HEK293T (cell line): ENCODE measurements around the gene GRK1.

Source experiments
- BHLHE40 ChIP-seq: fragments of 450-650 bp; IDR thresholded peaks from 2 replicates; pipeline ENCODE4 v1.6.1; 2016; ENCODE audit warnings: mild to moderate bottlenecking, moderate library complexity, borderline replicate concordance
- ELF4 ChIP-seq: fragments of 450-650 bp; IDR thresholded peaks from 2 replicates; pipeline ENCODE4 v1.6.1; 2017; ENCODE audit warnings: antibody characterized with exemption
- HDGF ChIP-seq: fragments of 450-650 bp; IDR thresholded peaks from 2 replicates; pipeline ENCODE4 v1.6.1; 2017; ENCODE audit warnings: antibody characterized with exemption, borderline replicate concordance
- L3MBTL2 ChIP-seq: fragments of 450-650 bp; conservative IDR thresholded peaks from 2 replicates; pipeline ENCODE4 v1.6.1; 2016; ENCODE audit warnings: mild to moderate bottlenecking

DNA sequence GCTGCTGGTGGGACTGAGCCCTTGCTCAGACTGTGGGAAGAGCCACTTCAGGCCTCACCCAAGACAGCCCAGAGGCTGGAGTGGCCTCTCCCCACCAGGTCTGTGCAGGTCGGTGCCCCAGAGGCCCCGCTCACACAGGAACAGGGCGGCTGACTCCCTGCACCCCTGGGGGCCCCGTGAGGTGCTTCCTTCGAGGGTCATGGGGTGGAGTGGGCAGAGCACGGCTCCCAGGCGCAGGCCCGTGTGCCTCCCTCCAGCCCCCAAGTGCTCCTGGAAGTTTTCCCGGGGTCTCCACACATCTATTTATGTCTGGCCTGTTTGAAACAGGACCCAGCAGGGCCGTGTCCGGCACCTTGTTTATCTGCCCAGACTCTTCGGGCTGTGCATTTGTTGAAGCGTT lies 82.5 kb downstream of the GRK1 start:
- no peak for TF ChIP-seq ELF4
- TF ChIP-seq HDGF = no peak
- TF ChIP-seq L3MBTL2 = no peak
- no peak for TF ChIP-seq BHLHE40
